HepG2 (cell line): ENCODE results near the gene POLA2. TPM values are rescaled to one million over a fixed set of nuclear protein-coding genes. Genes with fewer than 3 reads are reported as not detected.

Source experiments
- ATAC-seq: fragments of 200-7000 bp; cut with Tn5 transposase; 3 replicates; pipeline ENCODE4 v1.9.1; 2020; ENCODE audit warnings: mild to moderate bottlenecking, moderate library complexity
- BruUV-seq: library from RNA; stranded (reverse); fragments of 400-500 nt; replicated peaks from 2 replicates; lab custom pipeline; 2021; lab: Mats Ljungman, UMichigan
- CTCF ChIA-PET: fragments of 300-600 bp; formaldehyde crosslinking; extraction: SDS; loops from one replicate; lab custom pipeline; 2021; ENCODE audit warnings: low total read pairs, inconsistent platforms, low intra/inter-chr PET ratio; lab: Yijun Ruan, JAX
- POLR2A ChIA-PET: fragments of 350-600 bp; sonication (Branson Sonifier 250); formaldehyde crosslinking; loops from one replicate; lab custom pipeline; 2020; ENCODE audit warnings: antibody characterized with exemption, inconsistent platforms; lab: Yijun Ruan, JAX
- DNase-seq: peaks from one replicate; pipeline ENCODE4 v3.0.0-alpha.2; 2015; ENCODE audit warnings: low spot score
- FAIRE-seq: peaks from 3 replicates; lab custom pipeline; 2011; peaks lifted over from hg19 to GRCh38; lab: Jason Lieb, UNC
- H2AFZ ChIP-seq: one replicate; pipeline ENCODE4 v1.6.1; 2011; ENCODE audit warnings: low read length, inconsistent platforms
- H3K27ac ChIP-seq: fragments of 300-600 bp; 3 replicates; pipeline ENCODE4 v1.8.0; 2011; ENCODE audit warnings: mixed run types, mild to moderate bottlenecking, mixed read lengths, low read length, inconsistent platforms; ENCODE audit not compliant: insufficient read depth; ENCODE audit errors: extremely low read length
- H3K27me3 ChIP-seq, 2 experiments: fragments of 200-600 bp in 1 of 2; 2 replicates in 1 of 2; 3 replicates in 1 of 2; pipeline versions ENCODE4 v1.6.0 to v1.8.0; 2011; ENCODE audit warnings: low read length in 2 of 2, mild to moderate bottlenecking in 2 of 2, moderate library complexity in 2 of 2, inconsistent platforms in 1 of 2; ENCODE audit not compliant: insufficient read depth in 2 of 2, control insufficient read depth in 1 of 2
- H3K36me3 ChIP-seq, 2 experiments: fragments of 200-600 bp in 1 of 2; replicated peaks in 1 of 2; 2 replicates in 1 of 2; 3 replicates in 1 of 2; pipeline versions ENCODE4 v1.5.1 to v1.8.0; 2011; ENCODE audit warnings: low read length in 2 of 2, inconsistent platforms in 1 of 2; ENCODE audit not compliant: insufficient read depth in 2 of 2, control insufficient read depth in 1 of 2
- H3K4me1 ChIP-seq: 2 replicates; pipeline ENCODE4 v1.5.1; 2012; ENCODE audit warnings: low read length, inconsistent platforms; ENCODE audit not compliant: insufficient read depth
- H3K4me2 ChIP-seq: 2 replicates; pipeline ENCODE4 v1.6.0; 2011; ENCODE audit warnings: low read depth, low read length, inconsistent platforms
- H3K4me3 ChIP-seq, 3 experiments: fragments of 200-600 bp in 1 of 3; sonication (generic), shearing (Covaris generic) in 1 of 3; replicated peaks in 1 of 3; 2 replicates each; pipeline ENCODE4 v1.5.1; 2011 to 2016; ENCODE audit warnings: low read length in 3 of 3, inconsistent platforms in 2 of 3, low read depth in 2 of 3, mild to moderate bottlenecking in 2 of 3, control low read depth in 1 of 3, mixed read lengths in 1 of 3; ENCODE audit not compliant: insufficient read depth in 1 of 3
- H3K79me2 ChIP-seq: one replicate; pipeline ENCODE4 v1.6.1; 2011; ENCODE audit warnings: low read length, inconsistent platforms; ENCODE audit not compliant: insufficient read depth
- H3K9ac ChIP-seq: 2 replicates; pipeline ENCODE4 v1.6.0; 2011; ENCODE audit warnings: mild to moderate bottlenecking, low read depth, low read length, inconsistent platforms; ENCODE audit not compliant: insufficient read depth
- H3K9me3 ChIP-seq: 2 replicates; pipeline ENCODE4 v1.5.1; 2012; ENCODE audit warnings: mild to moderate bottlenecking, low read length
- H4K20me1 ChIP-seq: 2 replicates; pipeline ENCODE4 v1.6.0; 2011; ENCODE audit warnings: inconsistent platforms, mild to moderate bottlenecking, low read length, moderate library complexity; ENCODE audit not compliant: insufficient read depth
- BORCS8-MEF2B ChIP-seq: sonication (generic); formaldehyde crosslinking; IDR thresholded peaks from 2 replicates; pipeline ENCODE4 v1.8.0; 2022; ENCODE audit warnings: mild to moderate bottlenecking, missing genetic modification reagents
- GTF2F1 ChIP-seq: fragments of 150-350 bp; IDR thresholded peaks from 2 replicates; pipeline ENCODE4 v1.6.1; 2014; ENCODE audit warnings: low read length
- MBNL3 ChIP-seq: fragments of 250-450 bp; sonication (Bioruptor Pico); conservative IDR thresholded peaks from 2 replicates; pipeline ENCODE4 v1.8.0; 2022; ENCODE audit warnings: mild to moderate bottlenecking, inconsistent platforms
- SCMH1 ChIP-seq: sonication (generic); formaldehyde crosslinking; IDR thresholded peaks from 2 replicates; pipeline ENCODE4 v1.9.0; 2021; ENCODE audit warnings: missing genetic modification reagents, mild to moderate bottlenecking, borderline replicate concordance
- TP53 ChIP-seq: sonication (generic); formaldehyde crosslinking; conservative IDR thresholded peaks from 2 replicates; pipeline ENCODE4 v1.4.0; 2020; ENCODE audit warnings: missing genetic modification reagents
- ZBTB14 ChIP-seq: sonication (generic); formaldehyde crosslinking; IDR thresholded peaks from 2 replicates; pipeline ENCODE4 v1.4.0; 2020; ENCODE audit warnings: missing genetic modification reagents
- ZNF333 ChIP-seq: sonication (generic); formaldehyde crosslinking; IDR thresholded peaks from 2 replicates; pipeline ENCODE4 v1.4.0; 2020; ENCODE audit warnings: mild to moderate bottlenecking, missing genetic modification reagents, borderline replicate concordance
- ZNF674 ChIP-seq: sonication (generic); formaldehyde crosslinking; IDR thresholded peaks from 2 replicates; pipeline ENCODE4 v1.5.0; 2020; ENCODE audit warnings: low read depth, mild to moderate bottlenecking, missing genetic modification reagents
- WGBS: methylation state at CpG from one replicate; pipeline ENCODE4 v1.1.6; 2017; ENCODE audit warnings: low lambda C conversion rate; 5-methylcytosine and 5-hydroxymethylcytosine counted together
- in situ Hi-C: cut with HindIII; loops from 2 replicates; pipeline ENCODE4 v1.10.0; 2017; ENCODE audit warnings: low pct_unique_long_range_greater_than_20kb; ENCODE audit not compliant: extremely low pct_ligation_motif_present
- intact Hi-C: fragments of 100-400 bp; cut with micrococcal nuclease; formaldehyde crosslinking; loops from one replicate; pipeline ENCODE4 v1.10.0; 2022; ENCODE audit not compliant: unreplicated experiment
- polyA plus RNA-seq, 8 experiments: library from polyadenylated mRNA; depleted of rRNA in 3 of 8; stranded (reverse) in 7 of 8; unstranded in 1 of 8; fragments of >200 nt; fragmentation: Illumina TruSeq in 4 of 8; extraction: Trizol in 4 of 8; gene quantifications; 2 replicates each; pipeline versions ENCODE4 v1.2.1 to v1.2.3, GENCODE V29; 2011 to 2016; ENCODE audit warnings: low read depth in 4 of 8, missing spikeins in 1 of 8, mixed read lengths in 1 of 8; ENCODE audit not compliant: insufficient read depth in 1 of 8
- total RNA-seq, 5 experiments: library from RNA; depleted of rRNA; stranded (reverse); fragments of >200 nt; fragmentation: Illumina TruSeq; extraction: Trizol; gene quantifications; 2 replicates each; pipeline ENCODE4 v1.2.3, GENCODE V29; 2016; ENCODE audit warnings: low read depth in 1 of 5
- TF ChIP-seq, protein P1 (sequence below): sonication (generic); formaldehyde crosslinking; IDR thresholded peaks from 2 replicates; pipeline ENCODE4 v1.8.1; 2022; ENCODE audit warnings: mild to moderate bottlenecking, missing genetic modification reagents
- TF ChIP-seq, protein P2 (sequence below): sonication (generic); formaldehyde crosslinking; conservative IDR thresholded peaks from 2 replicates; pipeline ENCODE4 v1.4.0; 2020; ENCODE audit warnings: missing genetic modification reagents

Gene POLA2
- total and polyA plus RNA-seq, 2 of the 13 experiments (the other 11 are each of a cell fraction or from before 2014, with no cell fraction given): 9.7 to 15.6 TPM

GRCh38 chr11:65286686-65287085, 24.9 kb downstream of the POLA2 start (continued):
- TF ChIP-seq ZBTB14 (CRISPR knock-in tag): no peak
- TF ChIP-seq, protein P1, sequence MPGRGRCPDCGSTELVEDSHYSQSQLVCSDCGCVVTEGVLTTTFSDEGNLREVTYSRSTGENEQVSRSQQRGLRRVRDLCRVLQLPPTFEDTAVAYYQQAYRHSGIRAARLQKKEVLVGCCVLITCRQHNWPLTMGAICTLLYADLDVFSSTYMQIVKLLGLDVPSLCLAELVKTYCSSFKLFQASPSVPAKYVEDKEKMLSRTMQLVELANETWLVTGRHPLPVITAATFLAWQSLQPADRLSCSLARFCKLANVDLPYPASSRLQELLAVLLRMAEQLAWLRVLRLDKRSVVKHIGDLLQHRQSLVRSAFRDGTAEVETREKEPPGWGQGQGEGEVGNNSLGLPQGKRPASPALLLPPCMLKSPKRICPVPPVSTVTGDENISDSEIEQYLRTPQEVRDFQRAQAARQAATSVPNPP (CRISPR knock-in tag): no peak

GRCh38 chr11:65287601-65288000, 25.8 kb downstream of the POLA2 start:
- Histone ChIP-seq H3K4me1 (peaks cover 17% of the 10 kb centered on the region), H2AFZ (no peak overlapping the region), H4K20me1 (no peaks in the 10 kb centered on the region), H3K4me3 (no peak overlapping the region), H3K27me3 (no peaks in the 10 kb centered on the region), H3K36me3 (peaks cover 7 to 37% of the 10 kb centered on the region in 2 experiments), H3K79me2 (no peaks in the 10 kb centered on the region), H3K9me3 (no peaks in the 10 kb centered on the region), H3K4me2 (no peak overlapping the region), H3K27ac (no peak overlapping the region), H3K9ac (no peak overlapping the region)
- no TSS peak for BruUV-seq
- ChIA-PET CTCF (no interaction called here), POLR2A (interaction anchor here (2.2 kb wide), 1 partner anchor 27 kb away, joined by 10 read pairs; the partner anchor contains the start of gene CDC42EP2)
- 96% methylated on average over 2 of the region's 2 CpGs for WGBS
- no peak for TF ChIP-seq MBNL3 (CRISPR knock-in tag)
- TF ChIP-seq SCMH1: no peak
- no peak for TF ChIP-seq ZNF674 (CRISPR knock-in tag)
- no peak for TF ChIP-seq ZNF333 (CRISPR knock-in tag)
- no peak for TF ChIP-seq GTF2F1
- no peak for TF ChIP-seq BORCS8-MEF2B
- no peak for TF ChIP-seq TP53 (CRISPR knock-in tag)
- TF ChIP-seq, protein P2, sequence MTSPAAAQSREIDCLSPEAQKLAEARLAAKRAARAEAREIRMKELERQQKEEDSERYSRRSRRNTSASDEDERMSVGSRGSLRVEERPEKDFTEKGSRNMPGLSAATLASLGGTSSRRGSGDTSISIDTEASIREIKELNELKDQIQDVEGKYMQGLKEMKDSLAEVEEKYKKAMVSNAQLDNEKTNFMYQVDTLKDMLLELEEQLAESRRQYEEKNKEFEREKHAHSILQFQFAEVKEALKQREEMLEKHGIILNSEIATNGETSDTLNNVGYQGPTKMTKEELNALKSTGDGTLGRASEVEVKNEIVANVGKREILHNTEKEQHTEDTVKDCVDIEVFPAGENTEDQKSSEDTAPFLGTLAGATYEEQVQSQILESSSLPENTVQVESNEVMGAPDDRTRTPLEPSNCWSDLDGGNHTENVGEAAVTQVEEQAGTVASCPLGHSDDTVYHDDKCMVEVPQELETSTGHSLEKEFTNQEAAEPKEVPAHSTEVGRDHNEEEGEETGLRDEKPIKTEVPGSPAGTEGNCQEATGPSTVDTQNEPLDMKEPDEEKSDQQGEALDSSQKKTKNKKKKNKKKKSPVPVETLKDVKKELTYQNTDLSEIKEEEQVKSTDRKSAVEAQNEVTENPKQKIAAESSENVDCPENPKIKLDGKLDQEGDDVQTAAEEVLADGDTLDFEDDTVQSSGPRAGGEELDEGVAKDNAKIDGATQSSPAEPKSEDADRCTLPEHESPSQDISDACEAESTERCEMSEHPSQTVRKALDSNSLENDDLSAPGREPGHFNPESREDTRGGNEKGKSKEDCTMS: no peak
- DNase-seq (no peak), ATAC-seq (no peak), FAIRE-seq (no peak)
- in situ Hi-C loops (no loop called here), intact Hi-C loops (no loop called here)
